Common myeloid progenitor, CD34-positive (primary cell): Measurements from ENCODE around the gene TTC23L.

Source experiments
- CTCF ChIA-PET: fragments of 350-600 bp; sonication (Branson Sonifier 250); formaldehyde crosslinking; loops from one replicate; lab custom pipeline; 2021; ENCODE audit warnings: antibody characterized with exemption; lab: Charles Lee
- POLR2A ChIA-PET: fragments of 350-600 bp; sonication (Branson Sonifier 250); formaldehyde crosslinking; loops from one replicate; lab custom pipeline; 2021; ENCODE audit warnings: antibody characterized with exemption; lab: Charles Lee
- DNase-seq, 3 donors: peaks; one replicate each; pipeline versions ENCODE4 v3.0.0 to v3.0.0-alpha.2; 2013
- H3K27ac ChIP-seq, 2 experiments: 1 replicate in 1 of 2; 2 replicates in 1 of 2; pipeline ENCODE4 v1.7.0; 2013; ENCODE audit warnings: inconsistent platforms in 2 of 2, low read length in 2 of 2, mild to moderate bottlenecking in 2 of 2, low read depth in 1 of 2, moderate library complexity in 1 of 2; ENCODE audit not compliant: severe bottlenecking in 2 of 2, insufficient read depth in 1 of 2, poor library complexity in 1 of 2
- H3K27me3 ChIP-seq, 5 experiments: replicated peaks in 2 of 5; 1 replicate in 3 of 5; 2 replicates in 2 of 5; pipeline versions ENCODE4 v1.6.1 to v1.7.0; 2013; ENCODE audit warnings: low read length in 4 of 5, mild to moderate bottlenecking in 2 of 5, moderate library complexity in 2 of 5, inconsistent platforms in 1 of 5; ENCODE audit not compliant: insufficient read depth in 5 of 5, control insufficient read depth in 4 of 5
- H3K36me3 ChIP-seq, 4 experiments: 1 replicate in 2 of 4; 2 replicates in 2 of 4; pipeline versions ENCODE4 v1.6.1 to v1.7.0; 2013; ENCODE audit warnings: low read length in 3 of 4, control low read depth in 1 of 4, mild to moderate bottlenecking in 1 of 4; ENCODE audit not compliant: control insufficient read depth in 4 of 4, insufficient read depth in 4 of 4
- H3K4me1 ChIP-seq, 4 experiments: 1 replicate in 3 of 4; 2 replicates in 1 of 4; pipeline versions ENCODE4 v1.6.1 to v1.7.1; 2013; ENCODE audit warnings: low read length in 3 of 4, mild to moderate bottlenecking in 3 of 4, control low read depth in 1 of 4, inconsistent platforms in 1 of 4, moderate library complexity in 1 of 4; ENCODE audit not compliant: control insufficient read depth in 4 of 4, insufficient read depth in 4 of 4; ENCODE audit errors: control extremely low read depth in 1 of 4
- H3K4me3 ChIP-seq, 7 experiments: 1 replicate in 4 of 7; 2 replicates in 3 of 7; pipeline versions ENCODE4 v1.5.1 to v1.7.0; 2013; ENCODE audit warnings: mild to moderate bottlenecking in 7 of 7, low read length in 6 of 7, moderate library complexity in 6 of 7, inconsistent platforms in 2 of 7, low read depth in 2 of 7, control low read depth in 1 of 7; ENCODE audit not compliant: insufficient read depth in 4 of 7, control insufficient read depth in 1 of 7; ENCODE audit errors: extremely low read depth in 1 of 7
- H3K9me3 ChIP-seq, 5 experiments: 1 replicate in 4 of 5; 2 replicates in 1 of 5; pipeline versions ENCODE4 v1.6.1 to v1.7.1; 2013; ENCODE audit warnings: low read length in 4 of 5, mild to moderate bottlenecking in 2 of 5, inconsistent platforms in 1 of 5, low read depth in 1 of 5, moderate library complexity in 1 of 5; ENCODE audit not compliant: control insufficient read depth in 4 of 5, insufficient read depth in 2 of 5; ENCODE audit errors: control extremely low read depth in 1 of 5
- WGBS: methylation state at CpG from one replicate; pipeline ENCODE4 v1.1.5; 2013; ENCODE audit not compliant: insufficient coverage; 5-methylcytosine and 5-hydroxymethylcytosine counted together

The TTC23L gene

GRCh38 chr5:34833090-34833489 lies 5.9 kb upstream of the TTC23L start:
- Histone ChIP-seq H3K36me3 (peaks cover 0 to 2% (median 0%) of the 10 kb centered on the region in 4 experiments), H3K27me3 (no peaks in the 10 kb centered on the region), H3K9me3 (no peaks in the 10 kb centered on the region), H3K4me3 (no peak overlapping the region), H3K27ac (no peak overlapping the region), H3K4me1 (peaks cover 0 to 7% (median 3%) of the 10 kb centered on the region in 4 experiments)
- POLR2A ChIA-PET, result no interaction called here
- WGBS, result no CpG with 5 or more reads among the region's 1 CpG
- CTCF ChIA-PET, result interaction anchor here (0.6 kb wide), 1 partner anchor 69 kb away, joined by 3 read pairs; no protein-coding TSS in a partner anchor
- no peak for DNase-seq

- WGBS, result 91% methylated on average over 6 of the region's 9 CpGs
- no peak for DNase-seq
- Histone ChIP-seq H3K4me1 (peaks cover 0 to 12% (median 8%) of the 10 kb centered on the region in 4 experiments), H3K9me3 (no peaks in the 10 kb centered on the region), H3K27ac (no peak overlapping the region), H3K36me3 (peaks cover 0 to 2% (median 0%) of the 10 kb centered on the region in 4 experiments), H3K27me3 (no peaks in the 10 kb centered on the region), H3K4me3 (no peak overlapping the region)
- POLR2A ChIA-PET, result no interaction called here
- CTCF ChIA-PET, result no interaction called here
Observed at GRCh38 chr5:34833976-34834793, 4.8 kb upstream of the TTC23L start.

- WGBS, result no CpG with 5 or more reads among the region's 1 CpG
- Histone ChIP-seq H3K27ac (no peak overlapping the region), H3K27me3 (no peaks in the 10 kb centered on the region), H3K9me3 (no peaks in the 10 kb centered on the region), H3K4me3 (no peak overlapping the region), H3K36me3 (peaks cover 0 to under 1% (median 0%) of the 10 kb centered on the region in 4 experiments), H3K4me1 (peaks cover 3 to 17% (median 12%) of the 10 kb centered on the region in 4 experiments)
- ChIA-PET CTCF (interaction anchor here (1.1 kb wide), 1 partner anchor 9 kb away, joined by 3 read pairs; no protein-coding TSS in a partner anchor), POLR2A (no interaction called here)
- no peak for DNase-seq
Observed at GRCh38 chr5:34834794-34835089, 4.2 kb upstream of the TTC23L start.

GRCh38 chr5:34835664-34836063 lies 3.3 kb upstream of the TTC23L start:
- Histone ChIP-seq H3K4me3 (no peak overlapping the region), H3K4me1 (peaks cover 3 to 18% (median 13%) of the 10 kb centered on the region in 4 experiments), H3K27ac (no peak overlapping the region), H3K27me3 (no peaks in the 10 kb centered on the region), H3K9me3 (no peaks in the 10 kb centered on the region), H3K36me3 (no peaks in the 10 kb centered on the region)
- DNase-seq, result no peak
- POLR2A ChIA-PET, result no interaction called here
- CTCF ChIA-PET, result interaction anchor here (0.8 to 1.5 kb wide), 4 partner anchors 8 to 63 kb away, joined by 3 to 5 read pairs (median 3); no protein-coding TSS in a partner anchor
- WGBS, result 100% methylated on average over 1 of the region's 3 CpGs

- no peak overlapping the region for H3K27ac ChIP-seq
- no peaks in the 10 kb centered on the region for H3K27me3 ChIP-seq
- no peaks in the 10 kb centered on the region for H3K36me3 ChIP-seq
- H3K9me3 ChIP-seq, result peaks cover 0 to 4% (median 2%) of the 10 kb centered on the region in 5 experiments
- CTCF ChIA-PET, result no interaction called here
- WGBS, result 100% methylated on average over 1 of the region's 2 CpGs
- POLR2A ChIA-PET, result no interaction called here
- H3K4me1 ChIP-seq, result peaks cover 3 to 18% (median 13%) of the 10 kb centered on the region in 4 experiments
- no peak for DNase-seq
- H3K4me3 ChIP-seq, result no peak overlapping the region
Observed at GRCh38 chr5:34841816-34842215, 2.9 kb downstream of the TTC23L start.

- Histone ChIP-seq H3K9me3 (peaks cover 0 to 4% (median 2%) of the 10 kb centered on the region in 5 experiments), H3K36me3 (no peaks in the 10 kb centered on the region), H3K27me3 (no peaks in the 10 kb centered on the region), H3K27ac (no peak overlapping the region), H3K4me1 (peaks cover 3 to 16% (median 12%) of the 10 kb centered on the region in 4 experiments), H3K4me3 (no peak overlapping the region)
- 100% methylated on average over 7 of the region's 7 CpGs for WGBS
- no peak for DNase-seq
- ChIA-PET POLR2A (no interaction called here), CTCF (no interaction called here)
Observed at GRCh38 chr5:34842554-34842953, 3.6 kb downstream of the TTC23L start.

- POLR2A ChIA-PET, result no interaction called here
Observed at GRCh38 chr5:34843497-34843896, 4.5 kb downstream of the TTC23L start.

More at GRCh38 chr5:34843497-34843896, 4.5 kb downstream of the TTC23L start:
- no peaks in the 10 kb centered on the region for H3K36me3 ChIP-seq
- no peak for DNase-seq
- H3K4me1 ChIP-seq, result peaks cover 3 to 8% (median 7%) of the 10 kb centered on the region in 4 experiments
- peaks cover 0 to 5% (median 2%) of the 10 kb centered on the region in 5 experiments for H3K9me3 ChIP-seq
- H3K4me3 ChIP-seq, result no peak overlapping the region
- CTCF ChIA-PET, result interaction anchor here (1.2 kb wide), 1 partner anchor 8 kb away, joined by 3 read pairs; no protein-coding TSS in a partner anchor
- no peak overlapping the region for H3K27ac ChIP-seq
- WGBS, result 20% methylated on average over 1 of the region's 2 CpGs
- H3K27me3 ChIP-seq, result no peaks in the 10 kb centered on the region
